SU-DHL-6 (cell line): ENCODE results near the gene KCNMB4.

Source experiments
- H2AFZ ChIP-seq: fragments of 200-600 bp; sonication (generic); 2 replicates; pipeline ENCODE4 v1.6.1; 2014; ENCODE audit warnings: low read depth, mild to moderate bottlenecking, moderate library complexity, mixed read lengths, antibody characterized with exemption, low read length; ENCODE audit not compliant: severe bottlenecking
- H3F3A ChIP-seq: fragments of 200-600 bp; shearing (Covaris generic); 2 replicates; pipeline ENCODE4 v1.6.0; 2016; ENCODE audit warnings: antibody characterized with exemption, mild to moderate bottlenecking; ENCODE audit not compliant: insufficient read depth
- H3K27ac ChIP-seq: fragments of 200-600 bp; sonication (generic); 2 replicates; pipeline ENCODE4 v1.5.1; 2016; ENCODE audit warnings: low read depth, mild to moderate bottlenecking, low read length, moderate library complexity, mixed read lengths
- H3K27me3 ChIP-seq: fragments of 200-600 bp; sonication (generic), shearing (Covaris generic); 2 replicates; pipeline ENCODE4 v1.6.0; 2014; ENCODE audit warnings: mild to moderate bottlenecking, low read length
- H3K36me3 ChIP-seq: fragments of 200-600 bp; sonication (generic); 2 replicates; pipeline ENCODE4 v1.6.1; 2014; ENCODE audit warnings: mild to moderate bottlenecking, low read length, mixed read lengths
- H3K4me2 ChIP-seq: fragments of 300-600, 200-600 bp; shearing (Covaris generic), sonication (generic); 2 replicates; pipeline ENCODE4 v1.6.0; 2014; ENCODE audit warnings: low read length, low read depth, mild to moderate bottlenecking; ENCODE audit not compliant: poor library complexity, severe bottlenecking
- H3K4me3 ChIP-seq: fragments of 200-600 bp; sonication (generic); 2 replicates; pipeline ENCODE4 v1.5.1; 2014; ENCODE audit warnings: antibody characterized with exemption, low read length, mild to moderate bottlenecking, mixed read lengths; ENCODE audit not compliant: insufficient read depth, poor library complexity, severe bottlenecking
- H3K79me2 ChIP-seq: fragments of 200-600 bp; sonication (generic); 2 replicates; pipeline ENCODE4 v1.6.1; 2014; ENCODE audit warnings: mild to moderate bottlenecking, low read length, moderate library complexity; ENCODE audit not compliant: insufficient read depth
- H3K9ac ChIP-seq: fragments of 200-600 bp; sonication (generic); 2 replicates; pipeline ENCODE4 v1.7.0; 2014; ENCODE audit warnings: mild to moderate bottlenecking, low read length
- H3K9me2 ChIP-seq: fragments of 200-600 bp; sonication (generic); replicated peaks from 2 replicates; pipeline ENCODE4 v1.6.1; 2014; ENCODE audit warnings: low read length; ENCODE audit not compliant: insufficient read depth
- H3K9me3 ChIP-seq: fragments of 200-600 bp; sonication (generic); 2 replicates; pipeline ENCODE4 v1.6.1; 2014; ENCODE audit warnings: low read length, mixed read lengths; ENCODE audit not compliant: insufficient read depth
- H4K20me1 ChIP-seq: fragments of 200-600 bp; sonication (generic); 2 replicates; pipeline ENCODE4 v1.6.1; 2014; ENCODE audit warnings: low read depth, mild to moderate bottlenecking, antibody characterized with exemption, low read length, moderate library complexity, mixed read lengths
- EZH2phosphoT487 ChIP-seq: fragments of 200-600 bp; sonication (generic), shearing (Covaris generic); conservative IDR thresholded peaks from 2 replicates; pipeline ENCODE4 v1.6.1; 2018; ENCODE audit warnings: mild to moderate bottlenecking, antibody characterized with exemption, low read length, moderate library complexity, mixed read lengths
- TF ChIP-seq, protein P1 (sequence below): fragments of 200-600 bp; sonication (generic); IDR thresholded peaks from one replicate; pipeline ENCODE4 v1.5.1; 2017; ENCODE audit warnings: antibody characterized with exemption, mild to moderate bottlenecking, low read length, moderate library complexity; ENCODE audit not compliant: insufficient read depth, poor library complexity, severe bottlenecking

The KCNMB4 gene

DNA sequence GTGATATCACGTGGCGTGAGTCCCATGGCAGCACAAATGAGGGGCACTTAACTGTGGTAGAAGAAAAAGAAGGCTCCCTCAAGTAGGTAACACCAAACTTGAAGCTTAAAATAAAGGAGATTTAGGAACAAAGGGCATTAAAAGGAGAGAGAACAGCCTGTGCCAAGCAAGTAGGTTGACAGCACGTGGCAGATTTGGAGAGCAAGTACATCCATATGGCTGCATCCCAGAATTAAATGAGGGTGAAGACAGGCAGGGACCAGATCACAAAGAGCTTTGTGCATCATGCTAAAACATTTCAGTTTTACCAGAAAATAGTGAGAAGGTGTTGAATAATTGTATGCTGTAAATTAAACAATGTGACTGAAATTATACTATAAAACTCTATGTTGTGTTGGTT is 32.8 kb downstream of the KCNMB4 start:
- Histone ChIP-seq H3K79me2 (no peaks in the 10 kb centered on the region), H3K9me2 (no peaks in the 10 kb centered on the region), H3K4me2 (no peak overlapping the region), H3K9ac (no peak overlapping the region), H3F3A (no peaks in the 10 kb centered on the region), H3K27me3 (no peaks in the 10 kb centered on the region), H3K36me3 (no peaks in the 10 kb centered on the region), H2AFZ (no peak overlapping the region), H3K27ac (no peak overlapping the region), H3K9me3 (no peaks in the 10 kb centered on the region), H3K4me3 (no peak overlapping the region), H4K20me1 (no peaks in the 10 kb centered on the region)
- no peak for TF ChIP-seq EZH2phosphoT487
- TF ChIP-seq, protein P1, sequence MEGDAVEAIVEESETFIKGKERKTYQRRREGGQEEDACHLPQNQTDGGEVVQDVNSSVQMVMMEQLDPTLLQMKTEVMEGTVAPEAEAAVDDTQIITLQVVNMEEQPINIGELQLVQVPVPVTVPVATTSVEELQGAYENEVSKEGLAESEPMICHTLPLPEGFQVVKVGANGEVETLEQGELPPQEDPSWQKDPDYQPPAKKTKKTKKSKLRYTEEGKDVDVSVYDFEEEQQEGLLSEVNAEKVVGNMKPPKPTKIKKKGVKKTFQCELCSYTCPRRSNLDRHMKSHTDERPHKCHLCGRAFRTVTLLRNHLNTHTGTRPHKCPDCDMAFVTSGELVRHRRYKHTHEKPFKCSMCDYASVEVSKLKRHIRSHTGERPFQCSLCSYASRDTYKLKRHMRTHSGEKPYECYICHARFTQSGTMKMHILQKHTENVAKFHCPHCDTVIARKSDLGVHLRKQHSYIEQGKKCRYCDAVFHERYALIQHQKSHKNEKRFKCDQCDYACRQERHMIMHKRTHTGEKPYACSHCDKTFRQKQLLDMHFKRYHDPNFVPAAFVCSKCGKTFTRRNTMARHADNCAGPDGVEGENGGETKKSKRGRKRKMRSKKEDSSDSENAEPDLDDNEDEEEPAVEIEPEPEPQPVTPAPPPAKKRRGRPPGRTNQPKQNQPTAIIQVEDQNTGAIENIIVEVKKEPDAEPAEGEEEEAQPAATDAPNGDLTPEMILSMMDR: no peak

DNA sequence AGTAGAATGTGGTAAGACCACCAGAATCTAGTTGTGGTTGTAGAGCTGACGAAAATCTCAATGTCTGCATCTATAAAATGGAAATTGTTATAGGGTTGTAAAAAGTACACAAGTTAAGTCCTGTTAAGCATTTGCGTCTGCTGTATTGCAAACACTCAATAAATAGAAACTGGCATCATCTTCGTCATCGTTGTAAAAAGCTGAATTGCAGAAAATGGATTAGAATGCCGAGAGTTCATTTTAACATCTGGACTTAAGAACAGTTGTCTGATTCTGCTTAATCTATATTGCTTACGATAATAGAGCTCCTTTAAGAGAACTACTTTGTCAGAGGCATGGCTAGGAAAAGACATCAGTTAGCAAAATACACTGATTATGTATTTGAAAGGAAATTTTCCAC is 33.2 kb downstream of the KCNMB4 start:
- Histone ChIP-seq H3K36me3 (no peaks in the 10 kb centered on the region), H2AFZ (no peak overlapping the region), H3K27me3 (no peaks in the 10 kb centered on the region), H4K20me1 (no peaks in the 10 kb centered on the region), H3K9ac (no peak overlapping the region), H3K4me2 (no peak overlapping the region), H3K27ac (no peak overlapping the region), H3K79me2 (no peaks in the 10 kb centered on the region), H3K9me2 (no peaks in the 10 kb centered on the region), H3K9me3 (no peaks in the 10 kb centered on the region), H3F3A (no peaks in the 10 kb centered on the region), H3K4me3 (no peak overlapping the region)
- no peak for TF ChIP-seq EZH2phosphoT487
- TF ChIP-seq, protein P1: no peak

DNA sequence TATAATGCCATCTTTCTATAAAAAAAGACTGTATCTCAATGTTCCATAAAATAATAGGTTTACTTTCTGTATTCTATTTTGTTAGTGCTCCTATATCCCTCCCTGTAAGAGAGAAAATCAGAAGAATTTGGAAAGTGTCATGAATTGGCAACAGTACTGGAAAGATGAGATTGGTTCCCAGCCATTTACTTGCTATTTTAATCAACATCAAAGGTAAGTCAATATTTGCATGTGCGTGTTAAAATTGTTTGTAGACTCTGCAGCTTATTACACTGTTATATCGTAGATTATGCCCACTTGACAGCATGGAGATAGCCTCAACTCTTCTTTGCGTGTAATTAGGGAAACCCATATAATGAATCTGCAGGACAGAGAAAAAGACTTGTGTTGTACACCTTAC is 34.0 kb downstream of the KCNMB4 start:
- no peaks in the 10 kb centered on the region for H3K9me2 ChIP-seq
- no peak overlapping the region for H3K4me2 ChIP-seq
- no peaks in the 10 kb centered on the region for H4K20me1 ChIP-seq
- no peaks in the 10 kb centered on the region for H3K79me2 ChIP-seq
- H3K4me3 ChIP-seq: no peak overlapping the region
- H3K27ac ChIP-seq: no peak overlapping the region
- no peaks in the 10 kb centered on the region for H3K9me3 ChIP-seq
- no peaks in the 10 kb centered on the region for H3K27me3 ChIP-seq
- no peak overlapping the region for H3K9ac ChIP-seq
- no peak overlapping the region for H2AFZ ChIP-seq
- no peaks in the 10 kb centered on the region for H3F3A ChIP-seq
- no peaks in the 10 kb centered on the region for H3K36me3 ChIP-seq
- TF ChIP-seq EZH2phosphoT487: no peak
- TF ChIP-seq, protein P1: no peak

DNA sequence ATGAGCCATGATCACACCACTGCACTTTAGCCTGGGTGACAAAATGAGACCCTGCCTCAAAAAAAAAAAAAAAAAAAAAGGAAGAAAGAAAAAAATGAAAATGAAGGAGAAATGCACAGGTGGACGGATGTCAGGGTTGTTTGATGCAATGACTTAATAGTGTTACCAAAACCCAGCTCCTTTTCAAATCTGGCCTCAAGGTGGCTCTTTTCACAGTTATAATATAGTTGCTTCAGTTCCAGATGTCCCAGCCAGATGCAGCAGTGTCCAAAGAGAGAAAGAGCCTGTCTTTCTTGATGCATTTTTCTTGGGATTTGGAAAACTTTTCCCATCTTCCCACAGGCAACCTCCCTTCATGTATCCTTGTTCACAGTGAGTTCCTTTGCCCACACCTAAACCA is 36.5 kb downstream of the KCNMB4 start:
- Histone ChIP-seq H3K79me2 (no peaks in the 10 kb centered on the region), H3K4me3 (no peak overlapping the region), H3F3A (no peaks in the 10 kb centered on the region), H3K36me3 (no peaks in the 10 kb centered on the region), H3K9ac (no peak overlapping the region), H2AFZ (no peak overlapping the region), H4K20me1 (no peaks in the 10 kb centered on the region), H3K9me3 (no peaks in the 10 kb centered on the region), H3K4me2 (no peak overlapping the region), H3K27ac (no peak overlapping the region), H3K27me3 (no peaks in the 10 kb centered on the region), H3K9me2 (no peaks in the 10 kb centered on the region)
- TF ChIP-seq, protein P1: no peak
